Activated naive CD4-positive, alpha-beta T cell (primary cell): Measurements from ENCODE around the gene GPATCH4.

Experiments
- DNase-seq, 4 experiments: peaks; one replicate each; lab custom pipeline; 2025; lab: John Stamatoyannopoulos, UW

Gene GPATCH4

GRCh38 chr1:156547982-156548381, 53.3 kb downstream of the GPATCH4 start:
- no peak for DNase-seq

GRCh38 chr1:156547434-156547833, 53.8 kb downstream of the GPATCH4 start:
- DNase-seq, result no peak

GRCh38 chr1:156546267-156546666, 55.0 kb downstream of the GPATCH4 start:
- DNase-seq, result no peak

DNA sequence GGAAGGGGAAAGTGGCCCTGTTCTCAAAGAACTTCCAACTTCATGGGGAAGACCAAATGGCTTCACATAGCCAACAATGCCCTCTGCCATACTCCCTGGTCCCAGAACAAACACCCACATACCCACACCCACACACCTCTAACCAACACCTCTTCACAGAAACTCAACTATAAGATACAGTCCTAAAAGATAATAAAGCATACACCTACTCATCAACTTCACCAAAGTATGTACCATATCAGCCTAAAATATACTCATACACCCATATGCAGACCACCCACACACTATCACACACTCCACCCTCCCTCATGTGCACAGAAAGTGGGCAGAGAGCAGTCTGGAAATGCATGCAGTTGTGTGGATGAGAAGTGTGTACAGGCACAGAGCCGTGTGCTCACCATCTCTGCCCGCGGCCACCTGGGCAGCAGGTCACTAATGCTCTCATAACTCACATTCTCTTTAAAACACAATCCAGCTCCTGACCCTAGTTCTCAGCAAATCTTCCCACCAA, 56.6 kb downstream of the GPATCH4 start:
- no peak for DNase-seq
